A549 (cell line): ENCODE data around the gene TRMT11. TPM values are rescaled to one million over a fixed set of nuclear protein-coding genes. Genes with fewer than 3 reads are reported as not detected.

Source experiments
- ATAC-seq, 2 experiments: fragments of 200-7000 bp in 1 of 2; fragments of >200 bp in 1 of 2; cut with Nextera tagmentation in 1 of 2; cut with Tn5 transposase in 1 of 2; 3 replicates each; pipeline versions ENCODE4 v1.8.0 to v1.9.1; 2018 to 2020; ENCODE audit warnings: mild to moderate bottlenecking in 1 of 2, moderate library complexity in 1 of 2
- CTCF ChIA-PET: fragments of 300-600 bp; sonication (Branson Sonifier 250); formaldehyde crosslinking; extraction: SDS; loops from one replicate; lab custom pipeline; 2021; ENCODE audit warnings: antibody characterized with exemption, inconsistent platforms; lab: Yijun Ruan, JAX
- POLR2A ChIA-PET: fragments of 350-600 bp; formaldehyde crosslinking; extraction: SDS; loops from one replicate; lab custom pipeline; 2021; ENCODE audit warnings: antibody characterized with exemption, inconsistent platforms; lab: Yijun Ruan, JAX
- DNase-seq, 2 experiments: peaks; one replicate each; pipeline versions ENCODE4 v3.0.0 to v3.0.0-alpha.2; 2011 to 2016; ENCODE audit warnings: low read depth in 1 of 2, low spot score in 1 of 2
- FAIRE-seq: peaks from 2 replicates; lab custom pipeline; 2011; peaks lifted over from hg19 to GRCh38; lab: Jason Lieb, UNC
- H3K27ac ChIP-seq, 2 experiments: fragments of >200 bp; sonication (Bioruptor Twin); formaldehyde crosslinking; 3 replicates each; pipeline ENCODE4 v1.5.1; 2016 to 2017
- H3K4me1 ChIP-seq: fragments of >200 bp; sonication (Bioruptor Twin); formaldehyde crosslinking; 3 replicates; pipeline ENCODE4 v1.6.1; 2016
- H3K4me2 ChIP-seq: fragments of >200 bp; sonication (Bioruptor Twin); formaldehyde crosslinking; 3 replicates; pipeline ENCODE4 v1.6.1; 2016
- H3K4me3 ChIP-seq: fragments of >200 bp; sonication (Bioruptor Twin); formaldehyde crosslinking; 3 replicates; pipeline ENCODE4 v1.5.1; 2016
- H3K9me3 ChIP-seq: fragments of >200 bp; sonication (Bioruptor Twin); formaldehyde crosslinking; 3 replicates; pipeline ENCODE4 v1.6.1; 2016
- BHLHE40 ChIP-seq: IDR thresholded peaks from 2 replicates; pipeline ENCODE4 v1.6.1; 2012; ENCODE audit warnings: low read depth, low read length, inconsistent platforms
- CEBPB ChIP-seq, 2 experiments: fragments of >200 bp in 1 of 2; sonication (Bioruptor Twin) in 1 of 2; formaldehyde crosslinking in 1 of 2; IDR thresholded peaks; 2 replicates each; pipeline ENCODE4 v1.6.1; 2012 to 2016
- CHD2 ChIP-seq: fragments of 150-350 bp; IDR thresholded peaks from 2 replicates; pipeline ENCODE4 v1.6.1; 2014; ENCODE audit warnings: low read length; ENCODE audit not compliant: partially characterized antibody
- FOXS1 ChIP-seq: fragments of 250-450 bp; sonication (Bioruptor Pico); IDR thresholded peaks from 2 replicates; pipeline ENCODE4 v1.5.0; 2020; ENCODE audit warnings: mild to moderate bottlenecking, moderate library complexity
- JUN ChIP-seq, 2 experiments: fragments of >200 bp; sonication (Bioruptor Twin); formaldehyde crosslinking; IDR thresholded peaks; 2 replicates in 1 of 2; 3 replicates in 1 of 2; pipeline ENCODE4 v1.6.1; 2016 to 2017
- KDM5A ChIP-seq: fragments of 200-600 bp; sonication (generic); IDR thresholded peaks from 2 replicates; pipeline ENCODE4 v1.6.1; 2016; ENCODE audit warnings: antibody characterized with exemption, mild to moderate bottlenecking
- MAFK ChIP-seq: fragments of 450-650 bp; IDR thresholded peaks from 2 replicates; pipeline ENCODE4 v1.6.1; 2014; ENCODE audit not compliant: partially characterized antibody
- NPAS2 ChIP-seq: fragments of 250-450 bp; sonication (Bioruptor Pico); IDR thresholded peaks from 2 replicates; pipeline ENCODE4 v1.8.0; 2022; ENCODE audit warnings: mild to moderate bottlenecking, moderate library complexity, borderline replicate concordance
- RAD21 ChIP-seq, 2 experiments: fragments of >200 bp in 1 of 2; sonication (Bioruptor Twin) in 1 of 2; formaldehyde crosslinking in 1 of 2; IDR thresholded peaks in 1 of 2; conservative IDR thresholded peaks in 1 of 2; 2 replicates in 1 of 2; 3 replicates in 1 of 2; pipeline ENCODE4 v1.6.1; 2012 to 2018; ENCODE audit warnings: inconsistent platforms in 1 of 2
- RARB ChIP-seq: fragments of 250-450 bp; sonication (Bioruptor Pico); IDR thresholded peaks from 2 replicates; pipeline ENCODE4 v1.8.0; 2021; ENCODE audit warnings: mild to moderate bottlenecking, moderate library complexity
- SMC3 ChIP-seq: fragments of >200 bp; sonication (Bioruptor Twin); formaldehyde crosslinking; IDR thresholded peaks from 3 replicates; pipeline ENCODE4 v1.6.1; 2018; ENCODE audit warnings: inconsistent platforms
- SREBF2 ChIP-seq: fragments of 450-650 bp; IDR thresholded peaks from 2 replicates; pipeline ENCODE4 v1.6.1; 2014; ENCODE audit warnings: mild to moderate bottlenecking, moderate library complexity
- ZNF302 ChIP-seq: fragments of 250-450 bp; sonication (Bioruptor Pico); IDR thresholded peaks from 2 replicates; pipeline ENCODE4 v1.9.0; 2021; ENCODE audit warnings: inconsistent platforms, mild to moderate bottlenecking, moderate library complexity
- WGBS: methylation state at CpG from one replicate; pipeline ENCODE4 v1.1.6; 2017; ENCODE audit errors: missing lambda C conversion rate; 5-methylcytosine and 5-hydroxymethylcytosine counted together
- polyA plus RNA-seq, 4 experiments: library from polyadenylated mRNA; depleted of rRNA in 3 of 4; stranded (reverse); fragments of >200 nt; fragmentation: RNase III in 1 of 4; extraction: RNeasy Plus Mini Kit Qiagen cat#74134 plus additional on column Dnase treatment in 1 of 4; gene quantifications; 2 replicates in 3 of 4; 3 replicates in 1 of 4; pipeline ENCODE4 v1.2.3, GENCODE V29; 2011 to 2017
- TF ChIP-seq, protein P1 (sequence below): fragments of >200 bp; sonication (Bioruptor Twin); formaldehyde crosslinking; IDR thresholded peaks from 3 replicates; pipeline ENCODE4 v1.5.1; 2016
- TF ChIP-seq, protein P2 (sequence below): fragments of 250-450 bp; sonication (Bioruptor Pico); IDR thresholded peaks from 2 replicates; pipeline ENCODE4 v1.5.0; 2020; ENCODE audit warnings: low read depth, mild to moderate bottlenecking, moderate library complexity
- TF ChIP-seq, protein P3 (sequence below): fragments of 200-600 bp; sonication (generic); IDR thresholded peaks from 2 replicates; pipeline ENCODE4 v1.6.1; 2016; ENCODE audit warnings: antibody characterized with exemption, mild to moderate bottlenecking, moderate library complexity
- TF ChIP-seq, protein P4 (sequence below): fragments of 250-450 bp; sonication (Bioruptor Pico); IDR thresholded peaks from 2 replicates; pipeline ENCODE4 v1.5.0; 2021; ENCODE audit warnings: mild to moderate bottlenecking, moderate library complexity, borderline replicate concordance

TRMT11 gene
- polyA plus RNA-seq, 2 of the 4 experiments (the other 2 are of a cell fraction): 17.4 to 44.1 TPM

DNA sequence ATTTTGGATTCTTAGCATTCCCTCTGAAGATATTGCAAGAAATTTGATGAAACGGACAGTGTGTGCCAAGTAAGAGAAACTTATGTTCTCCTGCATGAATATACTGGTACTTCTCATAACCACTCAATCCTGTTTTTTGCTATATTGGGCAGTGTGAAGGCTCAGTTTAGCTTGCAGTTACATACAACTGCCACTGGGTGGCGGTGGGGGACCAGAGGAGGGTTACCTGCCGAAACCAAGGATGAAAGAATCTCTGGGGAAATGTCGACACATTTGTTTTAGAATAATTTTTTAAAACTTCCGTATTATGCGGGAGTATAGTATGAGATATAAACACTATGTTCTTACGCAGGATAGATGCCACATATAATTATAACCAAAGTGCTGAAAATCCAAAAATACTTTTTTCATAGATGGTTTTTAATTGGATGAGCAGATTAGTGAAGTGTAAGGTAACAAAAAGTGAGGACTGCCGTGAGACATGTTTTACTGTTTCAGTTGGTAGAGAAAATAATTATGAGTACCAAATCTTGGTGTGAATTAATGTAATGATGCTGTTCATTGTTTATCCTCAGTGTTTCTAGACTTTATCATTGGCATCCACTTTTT is 9.7 kb downstream of the TRMT11 start:
- no peaks in the 10 kb centered on the region for H3K9me3 ChIP-seq
- H3K27ac ChIP-seq: no peak overlapping the region
- H3K4me2 ChIP-seq: peak overlapping the region; percentile 60; the same call in 2 of the 3 replicates
- no peak for FAIRE-seq
- TF ChIP-seq, protein P1, sequence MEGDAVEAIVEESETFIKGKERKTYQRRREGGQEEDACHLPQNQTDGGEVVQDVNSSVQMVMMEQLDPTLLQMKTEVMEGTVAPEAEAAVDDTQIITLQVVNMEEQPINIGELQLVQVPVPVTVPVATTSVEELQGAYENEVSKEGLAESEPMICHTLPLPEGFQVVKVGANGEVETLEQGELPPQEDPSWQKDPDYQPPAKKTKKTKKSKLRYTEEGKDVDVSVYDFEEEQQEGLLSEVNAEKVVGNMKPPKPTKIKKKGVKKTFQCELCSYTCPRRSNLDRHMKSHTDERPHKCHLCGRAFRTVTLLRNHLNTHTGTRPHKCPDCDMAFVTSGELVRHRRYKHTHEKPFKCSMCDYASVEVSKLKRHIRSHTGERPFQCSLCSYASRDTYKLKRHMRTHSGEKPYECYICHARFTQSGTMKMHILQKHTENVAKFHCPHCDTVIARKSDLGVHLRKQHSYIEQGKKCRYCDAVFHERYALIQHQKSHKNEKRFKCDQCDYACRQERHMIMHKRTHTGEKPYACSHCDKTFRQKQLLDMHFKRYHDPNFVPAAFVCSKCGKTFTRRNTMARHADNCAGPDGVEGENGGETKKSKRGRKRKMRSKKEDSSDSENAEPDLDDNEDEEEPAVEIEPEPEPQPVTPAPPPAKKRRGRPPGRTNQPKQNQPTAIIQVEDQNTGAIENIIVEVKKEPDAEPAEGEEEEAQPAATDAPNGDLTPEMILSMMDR: peak; percentile 81
- TF ChIP-seq RAD21 (conservative IDR thresholded peaks at IDR 0.05 in 1 of 2, IDR thresholded peaks at IDR 0.05 in 1 of 2): peak; percentile 79 to 87
- no peak for TF ChIP-seq JUN (IDR thresholded peaks at IDR 0.05)
- peak; percentile 59 for TF ChIP-seq SMC3
- 0 out of 4 replicates have a peak, but pooled peaks of 1 of the 2 experiments have one; percentile 16 for TF ChIP-seq CEBPB (IDR thresholded peaks at IDR 0.05)
- ATAC-seq: peak; percentile 94
- ChIA-PET POLR2A (interaction anchor here (1.1 kb wide), 1 partner anchor 10 kb away, joined by 5 read pairs; the partner anchor contains the start of gene TRMT11), CTCF (interaction anchor here (0.5 to 3.6 kb wide), 10 partner anchors 9 to 1024 kb away, joined by 3 to 18 read pairs (median 4); partner anchors contain the start of gene TRMT11)
- peaks cover 7% of the 10 kb centered on the region; the same call in 1 of the 3 replicates for H3K4me1 ChIP-seq
- WGBS: 10% methylated on average over 8 of the region's 8 CpGs
- peak; percentile 44 to 63 for DNase-seq
- no peak overlapping the region for H3K4me3 ChIP-seq

DNA sequence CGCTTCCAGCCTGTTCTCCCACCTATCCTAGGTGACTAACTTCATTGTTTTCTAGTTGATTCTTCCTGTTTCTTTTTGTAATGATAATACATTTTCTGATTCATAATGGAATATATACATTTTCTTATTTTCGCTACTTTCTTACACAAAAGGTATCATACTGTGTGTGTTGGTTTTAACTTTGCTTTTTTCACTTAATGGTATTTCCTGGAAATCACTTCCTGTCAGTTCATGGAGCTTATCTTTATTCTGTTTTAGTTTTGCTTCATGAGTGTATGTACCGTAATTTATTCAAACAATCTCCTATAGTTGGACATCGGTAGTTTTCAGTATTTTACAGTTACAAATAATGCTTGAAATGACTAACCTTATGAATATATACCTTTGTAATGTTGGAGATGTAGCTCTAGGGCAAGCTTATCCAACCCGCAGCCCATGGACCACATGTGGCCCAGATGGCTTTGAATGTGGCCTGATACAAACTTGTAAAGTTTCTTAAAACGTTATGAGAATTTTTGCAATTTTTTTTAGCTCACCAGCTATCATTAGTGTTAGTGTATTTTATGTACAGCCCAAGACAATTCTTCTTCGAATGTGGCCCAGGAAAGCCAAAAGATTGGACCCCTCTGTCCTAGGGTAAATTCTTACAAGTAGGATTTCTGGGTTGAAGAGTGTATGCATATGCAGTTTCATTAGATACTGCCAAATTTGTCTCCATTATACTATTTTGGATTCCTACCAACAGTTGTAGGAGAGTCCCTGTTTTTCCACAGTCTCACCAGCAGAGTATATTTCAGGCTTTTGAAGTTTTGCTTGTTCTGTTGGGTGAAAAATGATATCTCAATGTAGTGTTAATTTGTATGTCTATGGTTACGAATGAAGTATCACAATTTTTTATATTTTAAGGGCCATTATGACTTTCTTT is 16.7 kb downstream of the TRMT11 start:
- ATAC-seq: no peak
- CTCF ChIA-PET: interaction anchor here (0.5 to 1.1 kb wide), 2 partner anchors 64 to 1263 kb away, joined by 4 read pairs; partner anchors contain the start of gene RNF146
- no peak for DNase-seq
- TF ChIP-seq CHD2: no peak
- TF ChIP-seq NPAS2 (CRISPR knock-in tag): no peak
- no peak for TF ChIP-seq BHLHE40
- TF ChIP-seq, protein P2, sequence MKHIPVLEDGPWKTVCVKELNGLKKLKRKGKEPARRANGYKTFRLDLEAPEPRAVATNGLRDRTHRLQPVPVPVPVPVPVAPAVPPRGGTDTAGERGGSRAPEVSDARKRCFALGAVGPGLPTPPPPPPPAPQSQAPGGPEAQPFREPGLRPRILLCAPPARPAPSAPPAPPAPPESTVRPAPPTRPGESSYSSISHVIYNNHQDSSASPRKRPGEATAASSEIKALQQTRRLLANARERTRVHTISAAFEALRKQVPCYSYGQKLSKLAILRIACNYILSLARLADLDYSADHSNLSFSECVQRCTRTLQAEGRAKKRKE (CRISPR knock-in tag): no peak
- no peak for TF ChIP-seq FOXS1 (CRISPR knock-in tag)
- no peak for TF ChIP-seq KDM5A
- no peak for TF ChIP-seq ZNF302 (CRISPR knock-in tag)
- no peak for TF ChIP-seq SREBF2
- TF ChIP-seq RARB: no peak
- Histone ChIP-seq H3K27ac (no peak overlapping the region), H3K4me2 (no peak overlapping the region), H3K4me3 (no peak overlapping the region), H3K4me1 (no peaks in the 10 kb centered on the region), H3K9me3 (no peaks in the 10 kb centered on the region)
- POLR2A ChIA-PET: no interaction called here
- no peak for FAIRE-seq
- 83% methylated on average over 8 of the region's 8 CpGs for WGBS

DNA sequence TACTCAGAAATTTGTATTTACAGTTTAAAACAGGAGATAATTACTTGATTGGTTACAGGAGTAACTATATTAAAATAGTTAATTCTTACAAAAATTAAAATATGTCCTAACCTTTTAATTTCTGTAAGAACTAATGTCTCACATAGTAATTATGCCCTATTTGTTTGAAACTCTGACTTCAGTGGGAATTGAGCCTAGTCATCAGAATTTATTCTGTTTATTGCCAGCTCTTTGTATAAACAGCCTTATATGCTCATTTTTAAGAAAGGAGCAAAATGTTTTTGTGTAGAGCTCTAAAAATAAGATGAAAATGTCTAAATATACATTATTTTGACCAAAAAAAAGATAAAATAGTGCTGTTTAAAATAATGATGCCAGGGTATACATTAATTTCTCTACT is 21.5 kb downstream of the TRMT11 start:
- no peak overlapping the region for H3K4me2 ChIP-seq
- no peak overlapping the region for H3K4me3 ChIP-seq
- no peak for ATAC-seq
- H3K4me1 ChIP-seq: peaks cover under 1% of the 10 kb centered on the region; the same call in 1 of the 3 replicates
- CTCF ChIA-PET: interaction anchor here (4.8 kb wide), 1 partner anchor 11 kb away, joined by 18 read pairs; no protein-coding TSS in a partner anchor
- no peaks in the 10 kb centered on the region for H3K9me3 ChIP-seq
- no peak overlapping the region for H3K27ac ChIP-seq
- TF ChIP-seq MAFK: peak; percentile 30
- TF ChIP-seq, protein P3, sequence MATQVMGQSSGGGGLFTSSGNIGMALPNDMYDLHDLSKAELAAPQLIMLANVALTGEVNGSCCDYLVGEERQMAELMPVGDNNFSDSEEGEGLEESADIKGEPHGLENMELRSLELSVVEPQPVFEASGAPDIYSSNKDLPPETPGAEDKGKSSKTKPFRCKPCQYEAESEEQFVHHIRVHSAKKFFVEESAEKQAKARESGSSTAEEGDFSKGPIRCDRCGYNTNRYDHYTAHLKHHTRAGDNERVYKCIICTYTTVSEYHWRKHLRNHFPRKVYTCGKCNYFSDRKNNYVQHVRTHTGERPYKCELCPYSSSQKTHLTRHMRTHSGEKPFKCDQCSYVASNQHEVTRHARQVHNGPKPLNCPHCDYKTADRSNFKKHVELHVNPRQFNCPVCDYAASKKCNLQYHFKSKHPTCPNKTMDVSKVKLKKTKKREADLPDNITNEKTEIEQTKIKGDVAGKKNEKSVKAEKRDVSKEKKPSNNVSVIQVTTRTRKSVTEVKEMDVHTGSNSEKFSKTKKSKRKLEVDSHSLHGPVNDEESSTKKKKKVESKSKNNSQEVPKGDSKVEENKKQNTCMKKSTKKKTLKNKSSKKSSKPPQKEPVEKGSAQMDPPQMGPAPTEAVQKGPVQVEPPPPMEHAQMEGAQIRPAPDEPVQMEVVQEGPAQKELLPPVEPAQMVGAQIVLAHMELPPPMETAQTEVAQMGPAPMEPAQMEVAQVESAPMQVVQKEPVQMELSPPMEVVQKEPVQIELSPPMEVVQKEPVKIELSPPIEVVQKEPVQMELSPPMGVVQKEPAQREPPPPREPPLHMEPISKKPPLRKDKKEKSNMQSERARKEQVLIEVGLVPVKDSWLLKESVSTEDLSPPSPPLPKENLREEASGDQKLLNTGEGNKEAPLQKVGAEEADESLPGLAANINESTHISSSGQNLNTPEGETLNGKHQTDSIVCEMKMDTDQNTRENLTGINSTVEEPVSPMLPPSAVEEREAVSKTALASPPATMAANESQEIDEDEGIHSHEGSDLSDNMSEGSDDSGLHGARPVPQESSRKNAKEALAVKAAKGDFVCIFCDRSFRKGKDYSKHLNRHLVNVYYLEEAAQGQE: no peak
- TF ChIP-seq, protein P4, sequence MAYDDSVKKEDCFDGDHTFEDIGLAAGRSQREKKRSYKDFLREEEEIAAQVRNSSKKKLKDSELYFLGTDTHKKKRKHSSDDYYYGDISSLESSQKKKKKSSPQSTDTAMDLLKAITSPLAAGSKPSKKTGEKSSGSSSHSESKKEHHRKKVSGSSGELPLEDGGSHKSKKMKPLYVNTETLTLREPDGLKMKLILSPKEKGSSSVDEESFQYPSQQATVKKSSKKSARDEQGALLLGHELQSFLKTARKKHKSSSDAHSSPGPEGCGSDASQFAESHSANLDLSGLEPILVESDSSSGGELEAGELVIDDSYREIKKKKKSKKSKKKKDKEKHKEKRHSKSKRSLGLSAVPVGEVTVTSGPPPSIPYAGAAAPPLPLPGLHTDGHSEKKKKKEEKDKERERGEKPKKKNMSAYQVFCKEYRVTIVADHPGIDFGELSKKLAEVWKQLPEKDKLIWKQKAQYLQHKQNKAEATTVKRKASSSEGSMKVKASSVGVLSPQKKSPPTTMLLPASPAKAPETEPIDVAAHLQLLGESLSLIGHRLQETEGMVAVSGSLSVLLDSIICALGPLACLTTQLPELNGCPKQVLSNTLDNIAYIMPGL (CRISPR knock-in tag): no peak
- TF ChIP-seq, all 56 proteins: peak for 1
- POLR2A ChIA-PET: no interaction called here
- FAIRE-seq: no peak
- no peak for DNase-seq
